NCI-H187 treated with DMSO at 0.1 percent for 48 hours (cell line): ENCODE results near the gene FRMD4B.

Experiments
- DNase-seq: peaks from one replicate; lab custom pipeline; 2025; lab: John Stamatoyannopoulos, UW

Gene FRMD4B

DNA sequence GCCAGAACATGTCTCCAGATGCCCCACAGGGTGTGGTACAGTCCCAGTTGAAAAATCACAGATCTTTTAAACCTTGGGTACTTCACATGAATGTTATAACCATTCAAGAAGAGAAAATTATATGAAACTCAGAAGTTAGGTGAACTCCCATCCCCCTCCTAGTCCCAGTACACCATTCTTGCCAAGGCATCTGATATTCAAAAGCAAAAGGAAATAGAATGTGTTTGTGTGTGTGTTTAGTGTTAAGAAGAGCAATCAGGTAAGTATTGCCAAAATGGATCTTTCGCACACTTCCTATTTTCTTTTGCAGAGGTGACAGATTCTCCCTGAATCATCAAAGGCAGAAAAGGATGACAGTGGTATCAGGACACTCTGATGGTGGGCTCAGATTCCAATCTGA, 219.4 kb downstream of the FRMD4B start:
- no peak for DNase-seq

DNA sequence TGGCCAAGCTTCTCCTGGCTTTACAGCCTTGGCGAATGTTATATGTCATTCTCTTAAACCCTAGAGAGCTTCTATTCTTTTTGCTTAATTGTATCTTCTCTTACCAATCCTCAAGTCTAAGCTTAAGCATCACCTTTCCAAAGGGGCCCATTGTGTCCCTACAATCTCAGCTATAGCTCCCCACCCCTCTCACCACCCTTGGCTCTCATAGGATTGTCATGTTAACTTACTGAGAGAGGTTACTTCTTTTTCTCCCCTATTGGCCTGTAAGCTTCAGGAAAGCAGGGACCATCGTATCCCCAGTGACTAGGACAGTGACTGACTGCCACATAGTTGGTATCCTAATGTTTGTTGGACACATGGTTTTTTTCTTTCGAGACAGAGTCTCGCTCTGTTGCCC, 220.1 kb downstream of the FRMD4B start:
- DNase-seq: no peak

DNA sequence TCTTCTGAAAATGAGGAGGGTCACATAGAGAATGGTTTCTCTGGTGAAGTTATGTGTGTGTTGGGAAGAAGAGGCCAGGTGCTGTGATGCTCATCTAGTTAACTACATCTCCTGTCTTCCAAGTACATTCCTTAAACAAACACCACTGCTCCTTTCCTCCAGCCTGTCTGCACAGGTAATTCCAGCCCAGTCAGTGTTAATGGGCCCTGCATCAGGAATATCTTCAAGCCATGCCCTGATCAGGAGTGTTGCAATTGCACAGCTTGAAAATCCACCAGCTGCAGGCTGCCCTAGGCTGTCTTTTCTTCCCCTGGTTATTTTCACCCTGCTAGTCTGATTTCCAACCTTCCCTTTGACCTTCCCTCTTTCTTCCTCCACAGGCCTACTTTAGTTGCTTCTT, 221.6 kb downstream of the FRMD4B start:
- no peak for DNase-seq

DNA sequence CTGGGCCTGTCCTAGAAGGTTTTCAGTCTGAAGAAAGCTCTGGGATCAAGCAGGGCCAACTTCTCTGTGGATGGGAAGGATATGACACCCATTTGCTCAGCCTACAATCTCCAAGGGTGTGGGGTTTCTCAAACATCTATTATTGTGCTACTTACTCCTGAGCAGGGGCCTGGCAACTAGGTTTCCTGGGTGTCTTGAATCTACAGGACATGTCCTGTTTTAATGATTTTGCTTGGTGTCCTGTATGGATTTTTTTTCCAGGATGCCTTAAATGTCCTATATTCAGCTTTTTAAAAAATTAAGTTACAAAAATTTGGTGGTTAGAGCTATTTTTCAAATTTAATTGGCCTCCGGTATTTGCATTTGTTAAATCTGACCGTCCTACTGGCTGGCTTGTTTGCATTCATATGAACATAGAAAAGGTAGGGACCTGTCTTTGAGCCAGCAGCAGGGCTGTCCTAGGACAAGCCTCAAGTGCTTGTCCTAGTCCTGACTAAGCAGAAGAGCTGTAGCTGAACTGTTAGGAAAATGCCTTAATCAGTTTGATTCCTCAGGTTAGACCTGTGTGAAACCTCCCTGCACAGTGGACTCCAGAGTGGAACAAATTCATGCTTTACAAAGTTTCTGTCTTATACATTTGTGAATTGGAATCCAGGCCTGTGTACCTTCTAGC, 223.4 kb downstream of the FRMD4B start:
- no peak for DNase-seq

DNA sequence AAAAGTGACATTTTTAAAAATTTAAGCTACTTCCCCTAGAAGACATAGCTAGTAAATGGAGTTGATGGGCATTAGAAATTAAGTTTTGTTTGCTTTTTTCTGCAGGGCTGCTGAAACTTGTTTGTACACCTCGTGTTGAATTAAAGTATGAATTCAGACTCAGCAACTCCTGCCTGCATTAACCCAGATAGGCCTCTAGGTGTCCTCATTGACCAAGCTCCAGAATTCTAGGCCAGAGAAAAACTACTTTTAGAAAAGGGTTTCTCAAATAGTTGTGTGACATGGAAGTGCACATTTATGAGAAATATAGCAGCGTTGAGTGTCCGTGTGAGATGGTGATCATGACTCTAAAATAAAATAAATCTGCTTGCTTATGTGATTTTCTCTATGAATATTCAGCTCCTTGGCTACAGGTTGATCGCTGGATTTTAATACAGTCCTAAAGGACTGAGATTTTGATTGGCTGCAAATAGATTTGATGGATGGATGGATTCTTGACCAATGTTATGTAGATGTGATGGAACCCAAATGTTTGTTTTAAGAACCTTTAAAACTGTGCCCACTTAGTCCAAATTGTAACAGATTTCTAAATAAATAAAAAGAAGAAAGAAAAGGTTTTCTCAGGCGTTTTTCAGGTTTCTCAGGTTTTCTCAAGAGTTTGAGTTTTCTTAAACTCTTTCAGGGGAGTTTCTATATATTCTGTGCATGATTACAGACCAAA, 224.1 kb downstream of the FRMD4B start:
- no peak for DNase-seq

DNA sequence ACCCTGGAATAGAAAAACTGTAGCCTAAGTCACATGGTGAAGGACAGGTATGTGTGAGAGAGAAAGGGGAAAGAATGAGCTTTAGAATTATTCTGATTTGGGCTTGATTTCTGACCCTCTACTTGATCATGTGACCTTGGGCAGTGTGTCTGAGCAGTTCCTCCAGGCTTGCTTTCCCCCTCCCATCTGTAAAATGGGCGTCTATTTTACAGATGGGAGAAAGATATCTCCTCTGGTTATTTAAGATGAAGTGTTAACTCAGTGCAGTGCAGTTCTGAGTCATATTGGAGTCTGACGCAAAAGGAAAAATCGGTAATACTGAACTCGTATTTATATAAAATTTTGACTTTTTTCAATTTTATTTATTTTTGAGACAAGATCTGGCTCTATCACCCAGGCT, 225.4 kb downstream of the FRMD4B start:
- no peak for DNase-seq

DNA sequence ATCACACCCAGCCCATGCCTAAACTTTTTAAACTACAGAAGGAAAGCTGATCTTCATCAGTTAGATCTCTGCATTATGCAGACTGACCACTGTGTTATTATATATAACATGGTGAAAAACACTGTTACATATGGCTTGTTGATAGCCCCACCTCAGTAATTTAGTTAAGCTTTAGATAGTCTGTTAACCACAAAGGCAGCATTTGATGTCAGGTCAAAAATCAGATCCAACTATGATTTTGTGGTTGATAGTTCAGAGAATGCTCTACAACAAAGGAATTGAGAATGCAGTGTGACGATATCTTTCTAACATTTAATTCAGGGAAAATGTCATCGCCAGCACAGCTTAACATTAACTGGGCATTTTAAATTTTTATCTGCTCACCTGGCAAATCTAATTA, 225.8 kb downstream of the FRMD4B start:
- no peak for DNase-seq

DNA sequence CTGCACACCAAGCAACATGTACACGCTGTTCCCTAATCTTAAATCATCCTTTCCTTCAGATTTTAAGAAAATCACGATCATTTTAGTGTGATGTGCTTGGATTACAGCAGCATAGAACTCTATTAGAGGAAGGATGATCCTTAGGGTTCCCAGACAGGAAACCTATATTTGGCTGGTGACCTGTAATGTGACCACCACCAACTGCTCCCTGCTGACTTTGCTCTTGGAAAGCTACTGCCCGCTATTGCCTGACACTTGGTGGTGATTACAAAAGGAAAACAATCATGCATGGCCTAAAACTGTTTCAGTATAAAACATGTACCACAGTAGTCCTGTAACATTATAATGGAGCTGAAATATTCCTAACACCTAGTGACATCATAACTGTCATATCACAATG, 236.3 kb downstream of the FRMD4B start:
- DNase-seq: no peak

DNA sequence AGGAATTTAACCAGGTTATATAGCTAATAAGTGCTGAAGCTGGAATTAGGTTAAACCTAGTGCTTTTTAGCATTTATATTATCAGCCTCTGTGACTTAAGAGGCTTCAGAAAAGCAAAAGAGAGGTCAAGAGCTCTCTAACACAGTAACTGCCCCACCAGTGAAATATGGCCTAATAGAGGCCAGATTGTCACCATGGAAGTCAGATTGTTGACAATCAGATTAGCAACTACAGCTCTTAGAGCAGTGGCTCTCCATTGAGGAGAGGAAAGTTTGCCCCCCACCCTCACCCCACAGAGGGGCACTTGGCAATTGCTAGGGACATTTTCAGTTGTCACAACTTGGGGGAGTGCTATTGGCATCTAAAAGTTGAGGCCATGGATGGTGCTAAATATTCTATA, 240.2 kb downstream of the FRMD4B start:
- DNase-seq: no peak

DNA sequence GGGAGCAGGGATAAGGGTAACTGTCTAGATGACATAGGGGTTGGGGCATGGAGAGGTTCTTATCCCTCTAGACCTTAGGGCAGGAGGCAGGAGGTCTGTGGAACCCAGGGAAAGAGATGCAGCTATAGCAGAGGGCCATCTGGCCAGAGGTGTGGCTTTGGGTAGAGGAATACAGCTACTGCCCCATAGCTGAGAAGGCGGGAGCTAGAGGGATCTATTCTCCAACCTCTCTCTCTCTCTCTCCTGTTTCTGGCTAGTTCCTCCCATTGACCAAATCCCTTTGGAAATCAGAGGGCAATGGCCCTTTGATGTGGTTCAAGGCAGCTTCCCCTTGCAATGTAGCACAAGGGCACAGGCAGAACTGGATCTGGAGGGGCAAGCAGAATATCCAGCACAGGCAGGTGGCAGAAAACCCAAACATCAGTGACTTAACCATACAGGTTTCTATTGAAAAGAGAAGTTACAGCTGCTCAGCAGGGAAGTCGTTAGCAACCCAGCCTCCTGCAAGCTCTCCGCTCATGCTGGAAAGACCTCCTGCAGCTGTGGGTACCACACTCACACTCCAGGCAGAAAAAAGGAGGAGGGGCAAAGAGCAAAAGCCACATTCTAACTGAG, 241.2 kb downstream of the FRMD4B start:
- no peak for DNase-seq

DNA sequence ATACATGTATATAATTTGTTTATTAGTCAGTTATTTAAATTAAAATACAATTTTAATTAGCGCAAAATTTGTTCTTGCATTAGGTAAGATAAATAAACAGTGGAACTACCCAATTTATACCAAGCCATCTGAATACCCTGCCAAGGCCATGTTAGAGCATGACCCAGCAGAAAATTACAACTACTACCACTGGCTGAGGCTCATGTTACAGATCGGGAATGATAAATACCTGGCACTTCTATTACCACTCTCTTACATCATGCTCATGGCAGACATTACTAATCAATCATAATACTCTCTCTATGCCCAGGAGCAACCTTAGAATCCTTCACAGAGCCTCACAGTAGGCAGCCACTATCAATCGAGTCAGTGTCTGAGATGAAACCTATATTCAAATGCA, 242.3 kb downstream of the FRMD4B start:
- DNase-seq: no peak

DNA sequence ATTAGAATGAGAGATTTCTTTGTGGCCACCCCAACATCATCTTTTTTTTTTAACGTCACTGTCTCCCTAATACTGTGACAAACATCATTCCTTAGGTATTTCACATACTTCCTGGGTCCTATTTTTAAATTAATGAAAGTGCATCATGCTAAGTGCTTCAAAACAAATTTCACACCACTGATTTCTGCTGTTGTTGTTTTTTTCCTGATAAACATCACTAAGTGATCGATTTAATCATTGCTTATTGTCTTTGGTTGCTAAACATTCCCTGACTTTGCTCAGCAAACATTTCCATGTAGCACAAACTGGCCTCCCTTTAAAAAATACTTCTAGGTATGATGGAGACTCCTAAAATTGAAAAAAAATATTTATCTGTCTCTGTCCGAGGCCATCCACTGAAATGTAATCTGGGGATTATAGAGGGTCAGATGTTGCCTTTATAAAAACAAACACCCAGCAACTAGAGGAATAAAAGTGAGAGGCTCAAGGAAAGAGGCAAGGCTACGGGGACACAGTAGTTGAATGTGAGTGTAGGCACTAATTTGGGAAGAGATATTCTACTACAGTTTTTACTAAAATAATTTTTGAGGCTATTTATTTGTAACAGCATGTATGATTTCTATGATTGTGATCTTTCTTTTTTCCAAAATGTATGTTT, 243.0 kb downstream of the FRMD4B start:
- no peak for DNase-seq

DNA sequence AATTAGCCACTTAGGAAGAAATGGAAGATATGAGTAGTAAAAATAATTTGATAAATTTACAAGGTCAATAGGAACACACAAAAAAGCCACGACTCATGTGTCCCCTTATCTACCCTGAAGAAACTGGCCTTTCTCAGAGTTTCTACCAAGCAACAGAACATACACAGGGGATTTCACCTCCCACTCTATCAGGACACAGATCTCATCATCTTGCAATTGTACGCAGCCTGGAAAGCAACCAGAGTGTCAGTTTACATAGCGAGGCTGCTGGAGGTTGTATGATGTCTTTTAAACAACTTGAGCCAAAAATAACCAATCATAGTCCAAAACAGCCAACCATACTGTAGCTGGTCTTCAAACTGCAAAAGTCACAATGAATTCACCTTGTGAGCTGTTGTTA, 243.8 kb downstream of the FRMD4B start:
- no peak for DNase-seq

DNA sequence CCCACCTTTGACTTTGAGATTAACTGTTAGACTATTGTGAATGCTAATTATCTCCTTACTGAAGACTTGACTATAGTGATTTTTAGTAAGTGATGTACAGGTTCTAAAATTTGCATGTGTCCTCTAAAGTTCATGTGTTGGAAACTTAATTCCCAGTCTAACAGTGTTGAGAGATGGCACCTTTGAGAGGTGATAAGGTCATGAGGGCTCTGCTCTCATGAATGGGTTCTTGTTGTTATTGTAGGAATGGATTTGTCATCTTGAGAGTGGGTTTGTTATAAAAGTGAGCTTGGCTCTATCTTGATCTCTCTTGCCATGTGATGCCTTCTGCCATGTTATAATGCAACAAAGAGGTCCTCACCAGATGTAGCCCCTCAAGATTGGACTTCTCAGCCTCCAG, 244.6 kb downstream of the FRMD4B start:
- no peak for DNase-seq

DNA sequence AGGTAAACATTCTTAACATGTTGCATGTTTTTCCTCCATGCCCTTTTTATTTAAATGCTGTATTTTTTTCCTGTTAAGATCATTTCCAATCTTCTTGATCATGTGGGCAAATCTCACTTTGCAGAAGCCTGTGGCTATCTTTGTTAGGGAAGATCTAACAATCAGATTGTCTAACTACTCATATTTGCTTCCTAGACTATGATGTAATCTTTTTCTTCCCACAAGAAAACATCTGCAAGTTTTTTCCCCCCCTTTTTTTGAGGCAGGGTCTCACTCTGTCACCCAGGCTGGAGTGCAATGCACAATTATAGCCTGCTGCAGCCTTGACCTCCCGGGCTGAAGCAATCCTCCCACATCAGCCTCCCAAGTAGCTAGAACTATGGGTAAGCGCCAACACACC, 248.5 kb downstream of the FRMD4B start:
- no peak for DNase-seq

DNA sequence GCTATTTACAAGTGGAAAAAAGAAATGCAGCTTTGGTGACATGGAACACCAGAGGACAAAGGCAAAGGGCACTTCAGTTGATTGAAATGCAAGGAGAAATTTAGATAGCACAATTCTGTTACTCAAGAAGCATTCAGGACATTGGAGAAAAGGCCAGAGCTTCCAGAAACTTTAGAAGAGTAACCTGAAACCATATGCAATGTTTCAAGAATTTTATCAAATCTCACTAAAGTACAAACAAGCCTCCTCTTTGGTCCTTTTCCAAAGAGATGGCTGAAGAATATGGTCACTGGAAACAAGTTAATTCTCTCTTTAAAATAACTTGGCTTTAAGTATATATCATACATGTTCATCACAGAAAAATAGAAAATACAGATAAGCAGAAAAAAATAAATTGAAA, 248.9 kb downstream of the FRMD4B start:
- no peak for DNase-seq

DNA sequence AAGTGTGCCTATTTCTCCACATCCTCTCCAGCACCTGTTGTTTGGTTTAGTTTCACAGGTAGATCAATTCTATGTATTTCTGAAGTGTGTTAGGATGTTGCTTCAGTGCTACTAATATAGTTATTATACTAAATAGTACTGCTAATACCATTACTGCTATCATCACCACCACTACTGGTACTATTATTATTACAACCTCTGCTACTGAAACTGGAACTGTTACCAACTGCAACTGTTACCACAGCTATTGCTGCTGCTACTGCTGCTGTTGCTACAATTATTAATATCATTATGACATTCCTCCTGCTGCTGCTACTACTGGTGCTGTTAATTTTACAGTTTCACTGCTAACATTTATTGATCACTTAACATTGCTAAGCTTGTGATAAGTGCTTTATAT, 255.2 kb downstream of the FRMD4B start:
- DNase-seq: no peak

DNA sequence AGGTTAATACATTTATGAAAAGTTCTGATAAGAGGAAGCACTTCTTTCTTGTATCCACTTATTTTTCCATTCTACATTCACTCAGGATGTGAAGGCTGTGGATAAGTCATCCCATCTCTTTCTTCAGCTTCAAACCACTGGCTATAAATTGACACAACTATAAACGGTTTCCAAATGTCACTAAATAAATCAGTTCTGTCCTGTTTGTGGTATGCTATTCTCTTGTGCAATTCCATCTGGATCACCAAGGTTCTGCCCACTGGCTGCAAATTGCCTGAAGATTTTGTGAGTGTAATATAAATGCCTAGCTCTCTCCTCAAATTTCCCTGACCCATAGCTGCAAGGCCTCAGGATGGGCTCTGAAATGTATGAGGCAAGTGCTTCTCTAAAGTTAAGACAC, 256.4 kb downstream of the FRMD4B start:
- no peak for DNase-seq

DNA sequence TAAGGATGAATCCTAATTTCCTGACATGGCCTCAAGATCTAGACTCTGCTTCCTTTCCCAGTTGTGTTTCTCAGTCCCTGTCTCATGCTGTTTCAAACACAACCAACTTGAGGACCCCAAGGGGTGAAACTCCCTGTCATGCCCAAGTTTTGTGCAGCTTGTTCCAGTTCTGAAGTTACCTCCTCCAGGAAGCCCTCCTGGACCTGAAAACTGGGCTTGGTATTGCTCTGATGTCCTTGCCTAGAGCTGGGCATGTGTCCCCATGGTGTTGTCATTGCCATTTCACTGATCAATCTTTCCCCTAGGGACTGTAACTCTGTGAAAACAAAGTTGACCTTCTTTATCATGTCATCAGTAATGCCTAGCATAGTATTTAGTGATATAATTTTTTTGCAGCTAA, 257.4 kb downstream of the FRMD4B start:
- no peak for DNase-seq

DNA sequence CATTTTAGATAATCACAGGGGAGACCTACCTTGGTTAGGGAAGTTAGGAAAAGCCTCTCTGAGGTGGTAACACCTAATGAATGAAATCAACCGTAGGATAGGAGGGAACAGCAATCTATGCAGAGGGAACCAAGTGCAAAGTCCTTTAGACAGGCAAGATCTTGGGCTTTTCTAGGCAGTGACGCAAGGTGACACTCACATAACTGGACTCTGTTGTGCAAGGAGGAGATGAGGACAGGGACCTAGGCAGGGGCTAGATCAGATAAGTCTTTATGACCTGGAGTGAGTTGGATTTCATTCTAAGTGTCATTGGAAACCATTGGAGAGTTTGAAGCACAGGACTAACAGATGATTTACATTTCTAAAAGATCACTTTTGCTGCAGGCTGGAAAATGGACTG, 258.9 kb downstream of the FRMD4B start:
- DNase-seq: no peak

DNA sequence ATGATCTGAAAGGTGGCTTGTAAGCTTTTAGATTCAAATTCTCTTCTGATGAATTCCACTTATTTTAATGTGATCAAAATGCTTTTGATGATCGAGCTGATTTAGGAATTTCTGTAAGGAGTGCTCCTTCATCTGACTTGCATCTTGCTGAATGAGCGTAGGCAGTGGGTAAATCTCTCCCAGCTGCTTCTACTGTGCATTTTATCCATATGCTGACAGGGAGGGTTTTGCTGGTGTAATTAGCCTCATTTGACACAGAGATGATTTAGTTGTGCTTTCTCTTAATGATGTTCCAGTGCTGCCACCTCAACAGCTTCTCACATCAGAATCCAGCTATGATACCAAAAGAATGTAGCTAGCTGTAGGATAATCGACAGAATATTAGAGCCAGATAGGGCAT, 259.7 kb downstream of the FRMD4B start:
- no peak for DNase-seq

DNA sequence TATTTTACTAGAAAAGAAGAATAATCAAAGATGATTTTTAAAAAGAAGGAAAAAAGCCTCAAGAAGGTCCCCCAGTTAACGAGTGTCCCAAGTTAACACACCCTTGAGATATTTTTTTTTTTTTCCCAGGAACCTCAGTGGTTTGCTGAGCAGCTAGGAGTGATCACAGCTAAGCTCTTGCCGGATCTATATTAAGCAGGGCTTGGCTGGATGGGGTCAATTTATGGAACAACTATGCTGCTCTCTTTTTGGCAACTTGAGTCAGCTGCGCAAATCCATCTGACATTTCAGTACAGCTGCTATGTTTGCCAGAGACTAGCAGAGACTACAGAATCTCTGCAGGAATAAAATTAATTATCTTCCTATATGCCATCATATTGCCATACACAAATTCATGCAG, 263.5 kb downstream of the FRMD4B start, which contains the start of gene LMOD3:
TSS of gene LMOD3 (minus strand) at position 193 of the 400 bp plus-strand sequence. CDS start 209 bp downstream, outside the sequence.
- DNase-seq: no peak

DNA sequence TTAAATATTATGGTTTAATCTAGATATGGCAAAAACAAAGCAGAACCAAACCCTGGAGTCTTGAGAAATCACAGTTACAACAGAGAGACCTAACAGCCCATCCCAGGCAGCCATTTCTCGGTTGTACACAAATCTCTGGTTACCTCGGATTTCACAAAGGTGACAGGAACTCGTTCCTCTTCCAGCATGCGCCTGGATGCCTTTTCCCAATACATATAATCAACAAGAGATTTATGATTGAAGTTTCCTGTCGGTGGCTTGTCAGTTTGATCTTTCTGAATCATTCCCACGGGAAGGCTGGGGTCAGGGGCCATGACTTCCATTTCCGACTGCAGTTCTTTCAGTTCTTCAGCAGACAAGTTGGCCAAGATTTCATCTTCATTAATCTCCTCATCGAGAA, 263.9 kb downstream of the FRMD4B start:
- DNase-seq: no peak
